ENCODE measurements around the gene NOX5. TPM values are rescaled to one million over a fixed set of nuclear protein-coding genes. Genes with fewer than 3 reads are reported as not detected.
"Not testable (repeated sequence)": the region's sequence is repeated elsewhere in the genome, so short reads cannot be mapped to it uniquely, and the experiment has no call there.

NOX5 gene
- total and polyA plus RNA-seq, 4 donors: under 0.01 to 0.08 (median 0.01) TPM

DNA sequence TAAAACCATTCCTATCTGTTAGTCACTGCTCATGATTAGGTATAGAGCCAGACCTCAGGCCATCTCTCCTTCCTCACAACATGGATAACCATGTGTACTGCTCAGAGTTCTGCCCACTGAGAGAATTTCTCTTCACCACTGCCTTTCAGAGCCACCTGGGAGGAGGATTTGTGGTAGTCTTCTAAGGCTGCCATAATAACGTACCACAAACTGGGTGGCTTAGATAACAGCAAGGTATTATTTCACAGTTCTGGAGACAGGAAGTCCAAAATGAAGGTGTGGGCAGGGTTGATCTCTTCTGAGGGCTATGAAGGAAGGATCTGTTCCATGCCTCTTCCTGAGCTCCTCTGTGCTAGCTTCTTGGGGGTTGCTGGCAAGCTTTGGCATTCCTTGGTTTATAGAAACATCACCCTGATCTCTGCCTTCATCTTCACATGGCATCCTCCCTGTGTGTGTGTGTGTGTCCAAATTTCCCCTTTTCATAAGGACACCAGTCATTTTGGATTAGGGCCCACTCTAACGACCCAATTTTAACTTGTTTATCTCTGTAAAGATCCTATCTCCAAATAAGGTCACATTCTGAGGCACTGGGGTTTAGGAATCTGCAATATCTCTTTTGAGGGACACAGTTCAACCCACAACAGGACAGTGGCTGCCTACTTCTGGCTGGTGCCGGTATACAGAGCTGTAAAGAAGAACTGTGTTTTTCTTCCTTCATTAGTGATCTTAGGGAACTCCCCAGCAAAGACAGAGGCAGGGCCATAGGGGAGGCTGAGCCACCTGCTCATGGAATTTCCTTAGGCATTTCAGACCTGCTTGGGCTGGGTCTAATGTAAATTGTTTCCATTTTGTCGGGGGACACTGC is 42.1 kb upstream of the NOX5 start:
- no peak overlapping the region for H3K27ac ChIP-seq (ENCODE audit: low read depth in 1 of 2, low read length in 2 of 2)
- TF ChIP-seq REST (IDR thresholded peaks at IDR 0.05): no peak
- no peak for TF ChIP-seq YY1 (IDR thresholded peaks at IDR 0.05)
- no peak for TF ChIP-seq TAF1 (conservative IDR thresholded peaks at IDR 0.05)
- TF ChIP-seq SP1 (IDR thresholded peaks at IDR 0.05): no peak
- no peak for TF ChIP-seq RAD21 (IDR thresholded peaks at IDR 0.05)
- TF ChIP-seq HNF4A (conservative IDR thresholded peaks at IDR 0.05): no peak
- no peak for TF ChIP-seq EGR1 (IDR thresholded peaks at IDR 0.05; ENCODE audit: low read depth in 2 of 2)
- TF ChIP-seq JUND (IDR thresholded peaks at IDR 0.05): no peak
- no peak for TF ChIP-seq FOXA2 (IDR thresholded peaks at IDR 0.05)
- H3K4me1 ChIP-seq (ENCODE audit: control insufficient read depth in 4 of 4, insufficient read depth in 4 of 4, low read length in 3 of 4): no peaks in the 10 kb centered on the region
- 64% methylated on average over 4 of the region's 4 CpGs for WGBS
- H3K9ac ChIP-seq (ENCODE audit: low read depth in 1 of 2, low read length in 2 of 2): no peak overlapping the region
- H3K27me3 ChIP-seq (ENCODE audit: control insufficient read depth in 4 of 4, insufficient read depth in 4 of 4, low read length in 3 of 4): no peaks in the 10 kb centered on the region
- no peak for DNase-seq (ENCODE audit: low spot score)
- H3K4me3 ChIP-seq (ENCODE audit: low read depth in 1 of 3, low read length in 3 of 3): no peak overlapping the region
- H3K36me3 ChIP-seq (ENCODE audit: control insufficient read depth in 4 of 4, insufficient read depth in 3 of 4, low read depth in 1 of 4, low read length in 3 of 4): no peaks in the 10 kb centered on the region
- peaks cover 0 to 15% (median 5%) of the 10 kb centered on the region in 4 donors for H3K9me3 ChIP-seq (ENCODE audit: control insufficient read depth in 4 of 4, low read length in 3 of 4)

GRCh38 chr15:68975651-68976160 is 38.8 kb upstream of the NOX5 start:
- not testable (repeated sequence) for H3K4me1 ChIP-seq (ENCODE audit: control insufficient read depth in 4 of 4, insufficient read depth in 4 of 4, low read length in 3 of 4); H3K36me3 ChIP-seq (ENCODE audit: control insufficient read depth in 4 of 4, insufficient read depth in 3 of 4, low read depth in 1 of 4, low read length in 3 of 4); H3K4me3 ChIP-seq (ENCODE audit: low read depth in 1 of 3, low read length in 3 of 3); H3K9ac ChIP-seq (ENCODE audit: low read depth in 1 of 2, low read length in 2 of 2); H3K27ac ChIP-seq (ENCODE audit: low read depth in 1 of 2, low read length in 2 of 2); DNase-seq (ENCODE audit: low spot score); H3K9me3 ChIP-seq (ENCODE audit: control insufficient read depth in 4 of 4, low read length in 3 of 4); H3K27me3 ChIP-seq (ENCODE audit: control insufficient read depth in 4 of 4, insufficient read depth in 4 of 4, low read length in 3 of 4)
- WGBS: 94% methylated on average over 26 of the region's 26 CpGs

DNA sequence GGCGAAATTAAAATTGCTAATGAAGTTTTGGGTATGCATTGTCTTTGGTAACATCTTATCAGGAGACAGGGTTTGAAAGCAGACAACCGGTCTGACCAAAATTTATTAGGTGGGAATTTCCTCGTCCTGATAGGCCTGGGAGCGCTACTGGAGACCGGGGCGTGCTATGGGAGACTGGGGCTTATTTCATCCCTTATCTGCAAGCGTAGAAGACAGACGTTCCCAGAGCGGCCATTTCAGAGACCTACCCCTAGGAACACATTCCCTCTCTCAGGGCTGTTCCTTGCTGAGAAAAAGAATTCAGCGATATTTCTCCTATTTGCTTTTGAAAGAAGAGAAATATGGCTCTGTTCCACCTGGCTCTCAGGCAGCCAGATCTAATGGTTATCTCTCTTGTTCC is 37.1 kb upstream of the NOX5 start:
- not testable (repeated sequence) for DNase-seq (ENCODE audit: low spot score); H3K9me3 ChIP-seq (ENCODE audit: control insufficient read depth in 4 of 4, low read length in 3 of 4); H3K4me3 ChIP-seq (ENCODE audit: low read depth in 1 of 3, low read length in 3 of 3); H3K27me3 ChIP-seq (ENCODE audit: control insufficient read depth in 4 of 4, insufficient read depth in 4 of 4, low read length in 3 of 4); H3K9ac ChIP-seq (ENCODE audit: low read depth in 1 of 2, low read length in 2 of 2); H3K27ac ChIP-seq (ENCODE audit: low read depth in 1 of 2, low read length in 2 of 2); H3K4me1 ChIP-seq (ENCODE audit: control insufficient read depth in 4 of 4, insufficient read depth in 4 of 4, low read length in 3 of 4); H3K36me3 ChIP-seq (ENCODE audit: control insufficient read depth in 4 of 4, insufficient read depth in 3 of 4, low read depth in 1 of 4, low read length in 3 of 4)
- WGBS: 90% methylated on average over 10 of the region's 10 CpGs

- no peaks in the 10 kb centered on the region for H3K4me1 ChIP-seq (ENCODE audit: control insufficient read depth in 4 of 4, insufficient read depth in 4 of 4, low read length in 3 of 4)
- H3K27me3 ChIP-seq (ENCODE audit: control insufficient read depth in 4 of 4, insufficient read depth in 4 of 4, low read length in 3 of 4): no peaks in the 10 kb centered on the region
- no peak overlapping the region for H3K9ac ChIP-seq (ENCODE audit: low read depth in 1 of 2, low read length in 2 of 2)
- WGBS: 65% methylated on average over 3 of the region's 3 CpGs
- DNase-seq (ENCODE audit: low spot score): no peak
- H3K9me3 ChIP-seq (ENCODE audit: control insufficient read depth in 4 of 4, low read length in 3 of 4): peaks cover 0 to 1% (median 0%) of the 10 kb centered on the region in 4 donors
- H3K4me3 ChIP-seq (ENCODE audit: low read depth in 1 of 3, low read length in 3 of 3): no peak overlapping the region
- no peak overlapping the region for H3K27ac ChIP-seq (ENCODE audit: low read depth in 1 of 2, low read length in 2 of 2)
- H3K36me3 ChIP-seq (ENCODE audit: control insufficient read depth in 4 of 4, insufficient read depth in 3 of 4, low read depth in 1 of 4, low read length in 3 of 4): no peaks in the 10 kb centered on the region
- TF ChIP-seq, protein P1, sequence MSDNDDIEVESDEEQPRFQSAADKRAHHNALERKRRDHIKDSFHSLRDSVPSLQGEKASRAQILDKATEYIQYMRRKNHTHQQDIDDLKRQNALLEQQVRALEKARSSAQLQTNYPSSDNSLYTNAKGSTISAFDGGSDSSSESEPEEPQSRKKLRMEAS (IDR thresholded peaks at IDR 0.05): no peak
- TF ChIP-seq HNF4A (conservative IDR thresholded peaks at IDR 0.05): no peak
- TF ChIP-seq GABPA (IDR thresholded peaks at IDR 0.05 in 1 of 2, conservative IDR thresholded peaks at IDR 0.05 in 1 of 2): no peak
- no peak for TF ChIP-seq CTCF (IDR thresholded peaks at IDR 0.05; ENCODE audit: low read depth, low read length, missing input control)
- TF ChIP-seq TAF1 (conservative IDR thresholded peaks at IDR 0.05): no peak
- no peak for TF ChIP-seq RAD21 (IDR thresholded peaks at IDR 0.05)
- TF ChIP-seq REST (IDR thresholded peaks at IDR 0.05): no peak
- no peak for TF ChIP-seq FOXA1 (IDR thresholded peaks at IDR 0.05)
These were observed 35.5 kb upstream of the NOX5 start for GRCh38 chr15:68979006-68979405.

Measured in liver (tissue), 9 donors.